Measurements from ENCODE around the gene TEAD4. TPM values are rescaled to one million over a fixed set of nuclear protein-coding genes. Genes with fewer than 3 reads are reported as not detected.

TEAD4 gene
- total RNA-seq, 1 donor from 2014 or later: 0.94 TPM

GRCh38 chr12:3083241-3083920 lies 124.2 kb downstream of the TEAD4 start:
- no peak for DNase-seq

GRCh38 chr12:3083921-3084347 lies 124.7 kb downstream of the TEAD4 start:
- no peak for DNase-seq

GRCh38 chr12:3084742-3085141 lies 125.5 kb downstream of the TEAD4 start:
- no peak for DNase-seq

GRCh38 chr12:3085341-3086139 lies 126.3 kb downstream of the TEAD4 start:
- DNase-seq: no peak

GRCh38 chr12:3086211-3086610 lies 127.0 kb downstream of the TEAD4 start:
- DNase-seq: no peak

- DNase-seq: no peak
These were observed 127.6 kb downstream of the TEAD4 start for GRCh38 chr12:3086729-3087323.

- no peak for DNase-seq
These were observed 128.8 kb downstream of the TEAD4 start for GRCh38 chr12:3087758-3088650.

- DNase-seq: no peak
These were observed 130.4 kb downstream of the TEAD4 start for GRCh38 chr12:3089588-3089987.

Small RNAs within 50 kb of the gene (small RNA-seq; reads per million reads assigned to genes)
- gene RNU6-1315P: not detected

Other genes with a start within 250 kb of the TEAD4 start
- 41.2 TPM for gene FKBP4, start 164.4 kb upstream of the TEAD4 start, total RNA-seq
- 11.7 TPM for gene ITFG2, start 146.7 kb upstream of the TEAD4 start, total RNA-seq
- gene NRIP2, start 124.4 kb upstream of the TEAD4 start, total RNA-seq: 0.62 TPM
- not detected for gene TEX52, start 102.4 kb upstream of the TEAD4 start, total RNA-seq
- 1.1 TPM for gene FOXM1, start 82.2 kb upstream of the TEAD4 start, total RNA-seq
- 41.5 TPM for gene RHNO1, start 82.2 kb upstream of the TEAD4 start, total RNA-seq
- gene TULP3, start 68.5 kb upstream of the TEAD4 start, total RNA-seq: 9.7 TPM
- gene TSPAN9, start 118.0 kb downstream of the TEAD4 start, total RNA-seq: 8.4 TPM